ENCODE results near the gene DIPK1A.

The DIPK1A gene

GRCh38 chr1:92833840-92834239, 127.4 kb downstream of the DIPK1A start:
- no peak for DNase-seq

DNA sequence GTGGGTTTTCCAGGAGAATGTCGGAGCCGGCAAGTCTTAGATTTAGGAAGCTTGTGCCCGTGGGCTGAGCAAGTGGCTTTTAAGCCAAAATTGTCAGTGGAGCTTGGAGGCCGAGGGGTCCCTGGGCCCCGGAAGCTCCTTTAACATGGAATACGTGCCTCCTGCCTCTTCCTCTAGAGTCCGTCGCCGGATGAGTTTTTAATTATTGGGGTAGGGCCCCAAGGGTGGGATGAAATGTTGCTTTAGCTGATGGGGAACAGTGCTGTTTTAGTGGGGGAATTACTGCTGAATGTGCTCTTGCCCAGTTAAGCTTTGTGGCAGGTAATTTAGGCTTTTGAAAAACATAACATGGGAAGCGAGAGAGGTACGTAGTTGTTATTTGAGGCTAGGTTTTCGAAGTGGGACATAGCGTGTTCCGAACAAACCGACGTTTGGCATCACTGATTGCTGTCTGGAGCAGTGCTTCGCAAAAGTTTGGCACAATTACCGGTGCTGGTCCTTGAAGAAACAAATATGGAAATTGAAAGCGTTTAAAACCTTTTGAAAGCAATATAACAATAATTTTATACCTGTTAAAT, 128.6 kb downstream of the DIPK1A start:
- DNase-seq: no peak

DNA sequence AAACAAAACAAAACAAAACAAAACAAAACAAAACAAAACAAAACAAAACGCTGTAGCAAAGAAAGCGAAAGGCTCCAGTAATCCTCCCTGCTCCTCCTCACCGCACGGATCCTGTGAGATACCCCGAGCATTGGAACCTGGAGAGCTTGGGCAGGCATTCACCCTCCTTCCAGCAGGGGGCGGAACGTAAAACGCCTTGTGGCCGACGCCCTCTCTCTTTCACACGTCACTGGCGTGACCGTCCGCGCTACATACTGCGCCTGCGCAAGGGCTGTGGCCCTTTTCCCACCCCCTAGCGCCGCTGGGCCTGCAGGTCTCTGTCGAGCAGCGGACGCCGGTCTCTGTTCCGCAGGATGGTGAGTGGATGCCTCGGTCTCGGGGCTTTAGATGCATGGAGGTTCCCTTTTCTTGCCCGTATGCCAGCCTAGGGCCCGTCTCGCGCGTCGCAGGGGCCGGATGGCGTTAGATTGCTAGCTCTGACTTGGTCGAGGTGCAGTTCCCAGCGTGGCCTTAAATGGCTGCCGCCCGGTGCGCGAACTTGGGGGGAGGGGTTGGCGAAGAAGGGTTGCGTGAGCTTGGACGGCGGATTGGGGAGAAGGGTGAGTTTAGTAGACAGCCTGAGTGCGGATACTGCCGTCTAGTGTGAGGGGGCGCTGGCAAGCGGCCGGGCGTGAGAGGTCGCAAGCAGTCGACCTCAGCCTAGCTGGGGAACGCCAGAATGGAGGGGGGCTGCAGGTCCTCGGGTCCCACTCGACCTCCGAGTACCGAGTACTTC, 129.3 kb downstream of the DIPK1A start, which contains the start of gene RPL5:
Gene RPL5 (plus strand): TSS at position 279 of the 775 bp plus-strand sequence. CDS start 75 bp downstream, at position 354.
- DNase-seq: peak; percentile 98

DNA sequence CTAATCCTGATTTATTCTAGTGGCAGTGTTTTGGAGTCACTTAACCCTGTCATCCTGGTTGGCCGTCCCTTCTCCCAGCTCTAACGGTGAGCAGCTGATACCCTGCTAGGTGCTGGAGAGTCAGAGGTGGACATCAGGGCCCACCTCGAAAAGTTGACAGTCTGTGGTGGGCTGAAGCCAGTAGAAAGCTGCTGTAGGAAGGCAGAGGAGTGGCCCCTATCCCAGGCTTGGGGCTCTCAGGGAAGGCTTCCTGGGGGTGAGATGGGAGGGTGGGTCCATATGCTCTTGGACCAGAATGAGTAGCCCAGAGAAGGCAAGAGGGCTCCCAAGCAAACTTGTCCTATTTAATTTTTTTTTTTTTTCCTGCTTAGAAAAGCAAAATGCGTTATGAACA, 129.9 kb downstream of the DIPK1A start:
- no peak for DNase-seq

- no peak for DNase-seq
Observed at GRCh38 chr1:92826792-92827191, 134.5 kb downstream of the DIPK1A start.

DNA sequence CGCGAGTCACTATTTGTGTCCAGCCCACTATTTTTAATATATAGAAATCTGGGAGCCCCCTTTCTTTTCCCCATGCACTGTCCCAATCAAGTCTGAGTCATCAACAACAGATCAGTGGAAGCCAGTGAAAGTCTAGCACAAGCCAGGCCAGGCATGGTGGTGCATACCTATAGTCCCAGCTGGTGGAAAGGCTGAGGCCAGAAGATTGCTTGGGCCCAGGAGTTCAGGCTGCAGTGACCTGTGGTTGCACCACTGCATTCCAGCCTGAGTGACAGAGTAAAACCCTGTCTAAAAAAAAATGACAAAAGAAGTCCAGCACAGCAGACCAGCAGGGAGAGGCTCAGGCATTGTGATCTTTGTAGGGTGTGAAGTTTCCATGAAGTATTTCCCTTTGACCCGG, 138.4 kb downstream of the DIPK1A start:
- no peak for DNase-seq

DNA sequence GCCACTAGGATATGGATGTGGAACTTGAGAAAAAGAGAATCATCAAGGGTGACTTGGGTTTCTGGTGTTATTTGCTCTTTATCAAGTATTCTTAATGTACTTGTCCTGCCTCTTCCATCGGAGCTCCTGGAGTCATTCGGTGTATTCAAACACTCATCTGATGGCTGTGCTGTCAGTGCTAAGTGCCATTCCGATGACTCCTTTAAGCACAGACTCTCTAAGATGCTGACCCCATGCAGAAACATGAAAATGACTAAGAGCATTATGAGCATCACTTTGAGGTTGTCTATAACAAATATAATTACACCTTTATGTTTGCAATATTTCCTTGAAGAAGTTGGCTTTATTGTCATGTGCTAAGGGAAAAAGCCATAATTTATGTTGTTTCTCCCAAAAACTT, 140.7 kb downstream of the DIPK1A start:
- DNase-seq: no peak

DNA sequence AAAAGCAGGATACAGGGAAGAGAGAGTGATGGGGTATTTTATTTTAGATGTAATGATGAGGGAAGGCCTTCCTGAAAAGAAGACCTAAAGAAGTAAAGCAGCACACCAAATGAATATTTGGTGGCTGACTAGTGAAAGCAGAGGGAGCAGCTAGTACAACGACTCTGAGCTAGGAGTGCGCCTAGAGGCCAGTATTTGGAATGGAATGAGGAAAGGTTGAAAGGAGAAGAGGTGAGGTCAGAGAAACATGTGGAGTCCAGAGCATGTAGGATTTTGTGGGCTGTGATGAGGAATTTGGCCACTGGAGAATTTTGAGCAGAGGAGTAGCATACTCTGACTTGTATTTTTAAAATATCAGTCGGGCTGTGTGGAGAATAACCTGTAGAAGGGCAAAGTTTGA, 141.2 kb downstream of the DIPK1A start:
- DNase-seq: no peak

DNA sequence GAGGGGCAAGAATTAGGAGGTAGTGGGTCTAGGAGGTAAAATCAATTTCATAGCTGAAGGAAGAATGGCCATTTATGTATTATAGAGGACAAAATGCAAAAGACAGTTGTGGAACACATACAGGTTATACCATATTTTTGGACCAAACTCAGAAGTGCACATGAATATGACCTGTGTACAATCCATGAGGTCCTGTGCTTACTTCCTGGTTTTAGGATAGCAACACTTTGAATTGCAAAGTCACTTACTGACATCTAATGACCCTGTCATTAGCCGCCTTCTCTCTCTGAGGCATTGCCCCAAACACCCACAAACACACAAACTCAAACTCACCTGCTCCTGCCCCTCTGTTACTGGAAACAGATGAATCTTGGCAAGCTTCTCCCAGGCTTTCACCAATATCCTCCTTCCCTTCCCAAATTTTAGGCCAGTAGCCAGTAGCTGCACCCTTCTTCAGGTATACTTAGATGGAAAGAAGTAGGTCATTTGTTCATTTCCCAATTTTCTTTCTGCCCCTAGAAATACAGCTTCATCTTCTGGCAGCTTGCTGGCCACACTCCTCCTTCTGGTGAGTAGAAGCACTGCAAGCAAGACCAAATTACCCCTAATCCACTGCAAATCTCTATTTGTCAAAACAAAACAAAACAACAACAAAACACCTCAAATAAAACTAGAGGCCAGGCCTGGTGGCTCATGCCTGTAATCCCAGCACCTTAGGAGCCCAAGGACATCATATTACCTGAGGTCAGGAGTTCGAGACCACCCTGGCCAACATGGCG, 143.1 kb downstream of the DIPK1A start:
- DNase-seq: no peak

GRCh38 chr1:92817137-92817697, 144.0 kb downstream of the DIPK1A start:
- no peak for DNase-seq

- no peak for DNase-seq
Observed at GRCh38 chr1:92816732-92817131, 144.5 kb downstream of the DIPK1A start.

DNA sequence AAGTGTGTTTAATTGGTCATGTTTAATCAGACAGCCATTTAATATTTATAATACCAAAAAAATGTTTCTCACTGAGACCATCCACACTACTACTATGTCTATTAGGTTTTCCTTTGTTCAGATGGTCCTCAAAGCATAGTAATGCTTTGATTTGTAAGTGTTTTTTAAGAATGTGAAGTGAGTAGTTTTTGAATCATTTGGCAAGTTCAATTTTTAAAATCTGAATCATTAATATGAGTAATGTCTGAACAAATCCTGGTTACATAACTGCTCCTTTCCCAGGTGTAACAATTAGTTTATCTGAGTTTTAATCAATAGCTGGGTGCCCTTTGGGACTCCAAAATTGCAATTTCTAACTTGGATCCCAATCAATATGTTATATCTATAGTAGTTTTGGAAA, 152.9 kb downstream of the DIPK1A start:
- DNase-seq: no peak

GRCh38 chr1:92805216-92805615, 156.0 kb downstream of the DIPK1A start:
- DNase-seq: no peak

- no peak for DNase-seq
Observed at GRCh38 chr1:92804721-92805201, 156.5 kb downstream of the DIPK1A start.

DNA sequence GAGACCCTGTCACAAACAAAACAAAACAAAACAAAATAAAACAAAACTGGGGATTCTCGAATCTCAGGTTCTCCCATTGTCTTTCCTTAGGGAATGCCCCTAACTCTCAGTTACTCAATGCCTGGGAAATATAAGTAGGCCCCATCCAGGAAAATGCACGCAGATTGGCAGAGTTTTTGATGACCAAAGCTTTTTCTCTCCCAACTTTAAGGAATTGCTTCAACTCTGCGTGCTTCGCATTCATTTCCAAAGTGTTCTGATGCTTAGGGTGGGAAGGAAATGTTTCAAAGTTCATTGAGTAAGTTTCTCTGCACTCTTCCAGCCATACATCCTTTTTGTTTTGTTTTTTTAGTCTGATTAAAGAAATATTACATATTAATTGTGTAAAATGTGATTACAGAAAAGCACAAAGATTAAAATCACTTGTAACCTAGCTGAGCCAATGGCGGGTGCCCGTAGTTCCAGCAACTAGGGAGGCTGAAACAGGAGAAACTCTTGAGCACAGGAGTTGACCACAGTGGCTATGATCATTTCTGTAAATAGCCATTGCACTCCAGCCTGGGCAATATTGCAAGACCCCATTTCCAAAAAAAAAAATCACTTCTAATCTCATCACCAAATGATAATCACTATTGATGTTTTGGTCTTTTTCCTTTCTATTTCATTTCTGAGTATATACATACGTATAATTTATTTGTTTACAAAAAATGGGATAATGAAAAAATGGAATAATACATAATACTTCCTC, 157.9 kb downstream of the DIPK1A start:
- no peak for DNase-seq

GRCh38 chr1:92797961-92798360, 163.3 kb downstream of the DIPK1A start:
- no peak for DNase-seq

- DNase-seq: no peak
Observed at GRCh38 chr1:92797297-92797696, 164.0 kb downstream of the DIPK1A start.

GRCh38 chr1:92795166-92795565, 166.1 kb downstream of the DIPK1A start:
- no peak for DNase-seq

- DNase-seq: no peak
Observed at GRCh38 chr1:92792340-92792782, 168.9 kb downstream of the DIPK1A start.

Data from NCI-H2029 treated with DMSO at 0.1 percent for 48 hours (cell line).